Ascending aorta (tissue), 2 donors: ENCODE data around the gene CKM. TPM values are rescaled to one million over a fixed set of nuclear protein-coding genes. Genes with fewer than 3 reads are reported as not detected.

ENCODE experiments used
- DNase-seq, 2 donors: peaks; one replicate each; pipeline ENCODE4 v3.0.0-alpha.2; 2019; ENCODE audit warnings: low spot score in 2 of 2
- H3K27ac ChIP-seq, 2 donors: fragments of 200-600 bp; sonication (generic); one replicate each; pipeline ENCODE4 v1.5.1; 2016 to 2017; ENCODE audit warnings: mild to moderate bottlenecking in 1 of 2
- H3K27me3 ChIP-seq: fragments of 200-600 bp; sonication (generic); one replicate; pipeline ENCODE4 v1.5.1; 2017
- H3K36me3 ChIP-seq, 2 donors: fragments of 200-600 bp; sonication (generic); one replicate each; pipeline ENCODE4 v1.5.1; 2016
- H3K4me1 ChIP-seq, 2 donors: fragments of 200-600 bp; sonication (generic); one replicate each; pipeline ENCODE4 v1.5.1; 2016 to 2017; ENCODE audit warnings: mild to moderate bottlenecking in 1 of 2
- H3K4me3 ChIP-seq, 2 donors: fragments of 200-600 bp; sonication (generic); one replicate each; pipeline ENCODE4 v1.5.1; 2016 to 2017; ENCODE audit warnings: mild to moderate bottlenecking in 1 of 2
- H3K9me3 ChIP-seq, 2 donors: fragments of 200-600 bp; sonication (generic); one replicate each; pipeline ENCODE4 v1.5.1; 2016
- intact Hi-C: fragments of 100-400 bp; cut with DNase I; formaldehyde crosslinking; loops from one replicate; pipeline ENCODE4 v1.15.1; 2023
- total RNA-seq: library from RNA; depleted of rRNA; stranded (reverse); fragments of >200 nt; gene quantifications from one replicate; pipeline ENCODE4 v1.1.0, GENCODE V29; 2016
- TF ChIP-seq, protein P1 (sequence below), 3 experiments: fragments of 200-600 bp in 2 of 3; fragments of 450-650 bp in 1 of 3; sonication (generic) in 2 of 3; IDR thresholded peaks; one replicate each; pipeline ENCODE4 v1.5.1; 2016 to 2019; ENCODE audit warnings: antibody characterized with exemption in 3 of 3, mild to moderate bottlenecking in 1 of 3, moderate library complexity in 1 of 3

The CKM gene
- total RNA-seq, 1 donor from 2014 or later = not detected

- Histone ChIP-seq H3K4me1 (no peaks in the 10 kb centered on the region), H3K27me3 (no peaks in the 10 kb centered on the region), H3K36me3 (peaks cover 26 to 37% of the 10 kb centered on the region in 2 donors), H3K9me3 (no peaks in the 10 kb centered on the region), H3K4me3 (no peak overlapping the region), H3K27ac (no peak overlapping the region)
- intact Hi-C loops = no loop called here
- DNase-seq = no peak
- TF ChIP-seq, protein P1, sequence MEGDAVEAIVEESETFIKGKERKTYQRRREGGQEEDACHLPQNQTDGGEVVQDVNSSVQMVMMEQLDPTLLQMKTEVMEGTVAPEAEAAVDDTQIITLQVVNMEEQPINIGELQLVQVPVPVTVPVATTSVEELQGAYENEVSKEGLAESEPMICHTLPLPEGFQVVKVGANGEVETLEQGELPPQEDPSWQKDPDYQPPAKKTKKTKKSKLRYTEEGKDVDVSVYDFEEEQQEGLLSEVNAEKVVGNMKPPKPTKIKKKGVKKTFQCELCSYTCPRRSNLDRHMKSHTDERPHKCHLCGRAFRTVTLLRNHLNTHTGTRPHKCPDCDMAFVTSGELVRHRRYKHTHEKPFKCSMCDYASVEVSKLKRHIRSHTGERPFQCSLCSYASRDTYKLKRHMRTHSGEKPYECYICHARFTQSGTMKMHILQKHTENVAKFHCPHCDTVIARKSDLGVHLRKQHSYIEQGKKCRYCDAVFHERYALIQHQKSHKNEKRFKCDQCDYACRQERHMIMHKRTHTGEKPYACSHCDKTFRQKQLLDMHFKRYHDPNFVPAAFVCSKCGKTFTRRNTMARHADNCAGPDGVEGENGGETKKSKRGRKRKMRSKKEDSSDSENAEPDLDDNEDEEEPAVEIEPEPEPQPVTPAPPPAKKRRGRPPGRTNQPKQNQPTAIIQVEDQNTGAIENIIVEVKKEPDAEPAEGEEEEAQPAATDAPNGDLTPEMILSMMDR (IDR thresholded peaks at IDR 0.05) = no peak
Observed at GRCh38 chr19:45356760-45357444, 34.2 kb upstream of the CKM start.

GRCh38 chr19:45355910-45356309 is 33.2 kb upstream of the CKM start:
- intact Hi-C loops = no loop called here
- Histone ChIP-seq H3K4me3 (no peak overlapping the region), H3K36me3 (peaks cover 23 to 33% of the 10 kb centered on the region in 2 donors), H3K4me1 (no peaks in the 10 kb centered on the region), H3K27me3 (no peaks in the 10 kb centered on the region), H3K27ac (no peak overlapping the region), H3K9me3 (no peaks in the 10 kb centered on the region)
- TF ChIP-seq, protein P1 (IDR thresholded peaks at IDR 0.05) = no peak
- no peak for DNase-seq

GRCh38 chr19:45355402-45355801 is 32.7 kb upstream of the CKM start:
- TF ChIP-seq, protein P1 (IDR thresholded peaks at IDR 0.05) = no peak
- DNase-seq = no peak
- intact Hi-C loops = no loop called here
- Histone ChIP-seq H3K27me3 (no peaks in the 10 kb centered on the region), H3K9me3 (no peaks in the 10 kb centered on the region), H3K27ac (no peak overlapping the region), H3K36me3 (peaks cover 23 to 33% of the 10 kb centered on the region in 2 donors), H3K4me1 (no peaks in the 10 kb centered on the region), H3K4me3 (no peak overlapping the region)

DNA sequence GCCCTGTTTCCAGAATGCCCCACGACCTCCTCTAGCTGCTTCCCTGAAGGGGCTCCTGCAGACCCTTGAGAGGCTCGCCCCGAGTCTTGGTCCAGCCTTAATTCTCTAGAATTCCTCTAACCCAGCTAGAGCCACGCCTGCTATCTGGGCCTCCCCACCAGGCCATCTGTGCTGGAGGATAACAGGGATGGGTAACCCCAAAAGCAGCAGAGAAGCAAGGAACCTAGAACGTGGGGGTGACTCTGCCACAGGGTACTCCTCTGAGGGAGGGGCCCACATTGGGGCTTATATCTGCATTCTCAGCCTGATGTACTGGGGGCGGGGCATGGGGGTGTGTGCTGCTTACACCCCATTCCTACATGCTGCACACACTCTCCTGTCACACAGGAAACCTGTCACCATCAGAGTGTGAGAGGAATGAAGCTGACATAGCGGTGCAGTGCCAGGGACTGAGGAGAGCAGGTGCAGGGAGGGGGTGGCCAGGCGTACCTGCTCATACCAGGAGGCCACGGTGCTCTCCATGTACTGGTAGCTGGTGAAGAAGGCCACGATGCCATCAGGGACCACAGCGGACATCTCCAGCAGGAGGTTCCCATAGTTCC is 31.7 kb upstream of the CKM start:
- Histone ChIP-seq H3K4me1 (no peaks in the 10 kb centered on the region), H3K4me3 (no peak overlapping the region), H3K27ac (no peak overlapping the region), H3K27me3 (no peaks in the 10 kb centered on the region), H3K9me3 (no peaks in the 10 kb centered on the region), H3K36me3 (peaks cover 23 to 33% of the 10 kb centered on the region in 2 donors)
- intact Hi-C loops = no loop called here
- DNase-seq = no peak
- TF ChIP-seq, protein P1 (IDR thresholded peaks at IDR 0.05) = no peak

DNA sequence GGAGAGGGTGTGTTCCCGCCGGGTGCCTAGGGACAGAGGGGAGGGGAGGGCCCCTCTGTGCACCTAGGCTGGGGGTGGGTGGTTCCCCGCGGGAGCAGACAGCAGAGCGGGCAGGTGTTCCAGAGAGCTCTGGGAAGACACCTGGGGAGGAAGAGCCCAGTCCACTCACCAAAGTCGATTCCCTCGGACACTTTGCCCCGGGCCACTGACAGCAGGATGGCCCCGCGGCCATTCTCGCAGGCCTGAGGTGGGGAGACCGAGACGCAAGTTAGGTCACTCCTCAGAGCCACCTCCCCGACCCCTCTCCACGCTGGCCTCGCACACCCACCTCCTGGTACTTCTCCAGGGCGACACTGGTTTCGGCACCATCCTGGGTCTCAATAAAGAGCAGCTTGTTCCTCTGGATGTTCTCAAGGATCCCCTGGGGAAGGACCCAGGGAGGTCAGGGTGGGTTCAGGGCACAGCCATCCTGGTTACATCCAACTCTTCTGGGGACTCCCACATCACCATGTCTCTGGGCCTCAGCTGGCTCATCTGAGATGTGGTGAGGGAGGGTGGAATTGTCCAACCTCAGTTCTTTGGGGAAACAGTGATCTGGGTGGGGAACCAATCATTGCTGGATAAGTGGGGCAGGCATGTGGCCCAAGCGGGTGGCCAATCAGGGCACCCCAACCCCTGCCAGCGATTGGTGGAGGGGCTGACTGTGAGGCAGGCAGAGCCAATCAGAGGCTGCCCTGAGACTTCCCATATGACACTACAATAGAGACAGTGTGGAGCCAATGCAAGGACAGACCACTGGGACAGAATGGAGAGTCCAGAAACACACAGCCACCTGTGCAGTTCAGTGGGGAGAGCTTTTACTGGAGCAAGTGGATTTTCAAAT is 30.5 kb upstream of the CKM start:
- TF ChIP-seq, protein P1 (IDR thresholded peaks at IDR 0.05) = no peak
- Histone ChIP-seq H3K27ac (no peak overlapping the region), H3K4me3 (no peak overlapping the region), H3K4me1 (no peaks in the 10 kb centered on the region), H3K9me3 (no peaks in the 10 kb centered on the region), H3K27me3 (no peaks in the 10 kb centered on the region), H3K36me3 (peaks cover 23 to 33% of the 10 kb centered on the region in 2 donors)
- no peak for DNase-seq
- intact Hi-C loops = no loop called here
